HG03520 (cell line): Measurements from ENCODE around the gene LIME1.

Experiments used
- ATAC-seq: cut with Tn5 transposase; IDR thresholded peaks from one replicate; pipeline ENCODE4 v1.9.1; 2021; ENCODE audit warnings: mild to moderate bottlenecking, moderate library complexity; ENCODE audit not compliant: unreplicated experiment

Gene LIME1

DNA sequence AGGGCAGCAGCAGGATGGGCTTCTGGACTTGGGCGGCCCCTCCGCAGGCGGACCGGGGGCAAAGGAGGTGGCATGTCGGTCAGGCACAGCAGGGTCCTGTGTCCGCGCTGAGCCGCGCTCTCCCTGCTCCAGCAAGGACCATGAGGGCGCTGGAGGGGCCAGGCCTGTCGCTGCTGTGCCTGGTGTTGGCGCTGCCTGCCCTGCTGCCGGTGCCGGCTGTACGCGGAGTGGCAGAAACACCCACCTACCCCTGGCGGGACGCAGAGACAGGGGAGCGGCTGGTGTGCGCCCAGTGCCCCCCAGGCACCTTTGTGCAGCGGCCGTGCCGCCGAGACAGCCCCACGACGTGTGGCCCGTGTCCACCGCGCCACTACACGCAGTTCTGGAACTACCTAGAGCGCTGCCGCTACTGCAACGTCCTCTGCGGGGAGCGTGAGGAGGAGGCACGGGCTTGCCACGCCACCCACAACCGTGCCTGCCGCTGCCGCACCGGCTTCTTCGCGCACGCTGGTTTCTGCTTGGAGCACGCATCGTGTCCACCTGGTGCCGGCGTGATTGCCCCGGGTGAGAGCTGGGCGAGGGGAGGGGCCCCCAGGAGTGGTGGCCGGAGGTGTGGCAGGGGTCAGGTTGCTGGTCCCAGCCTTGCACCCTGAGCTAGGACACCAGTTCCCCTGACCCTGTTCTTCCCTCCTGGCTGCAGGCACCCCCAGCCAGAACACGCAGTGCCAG lies 39.7 kb upstream of the LIME1 start, which contains the start of gene TNFRSF6B:
Gene TNFRSF6B (plus strand): TSS at position 25 of the 729 bp plus-strand sequence. CDS start 116 bp downstream, at position 141.
- no peak for ATAC-seq

DNA sequence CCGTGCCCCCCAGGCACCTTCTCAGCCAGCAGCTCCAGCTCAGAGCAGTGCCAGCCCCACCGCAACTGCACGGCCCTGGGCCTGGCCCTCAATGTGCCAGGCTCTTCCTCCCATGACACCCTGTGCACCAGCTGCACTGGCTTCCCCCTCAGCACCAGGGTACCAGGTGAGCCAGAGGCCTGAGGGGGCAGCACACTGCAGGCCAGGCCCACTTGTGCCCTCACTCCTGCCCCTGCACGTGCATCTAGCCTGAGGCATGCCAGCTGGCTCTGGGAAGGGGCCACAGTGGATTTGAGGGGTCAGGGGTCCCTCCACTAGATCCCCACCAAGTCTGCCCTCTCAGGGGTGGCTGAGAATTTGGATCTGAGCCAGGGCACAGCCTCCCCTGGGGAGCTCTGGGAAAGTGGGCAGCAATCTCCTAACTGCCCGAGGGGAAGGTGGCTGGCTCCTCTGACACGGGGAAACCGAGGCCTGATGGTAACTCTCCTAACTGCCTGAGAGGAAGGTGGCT lies 39.1 kb upstream of the LIME1 start:
- no peak for ATAC-seq

DNA sequence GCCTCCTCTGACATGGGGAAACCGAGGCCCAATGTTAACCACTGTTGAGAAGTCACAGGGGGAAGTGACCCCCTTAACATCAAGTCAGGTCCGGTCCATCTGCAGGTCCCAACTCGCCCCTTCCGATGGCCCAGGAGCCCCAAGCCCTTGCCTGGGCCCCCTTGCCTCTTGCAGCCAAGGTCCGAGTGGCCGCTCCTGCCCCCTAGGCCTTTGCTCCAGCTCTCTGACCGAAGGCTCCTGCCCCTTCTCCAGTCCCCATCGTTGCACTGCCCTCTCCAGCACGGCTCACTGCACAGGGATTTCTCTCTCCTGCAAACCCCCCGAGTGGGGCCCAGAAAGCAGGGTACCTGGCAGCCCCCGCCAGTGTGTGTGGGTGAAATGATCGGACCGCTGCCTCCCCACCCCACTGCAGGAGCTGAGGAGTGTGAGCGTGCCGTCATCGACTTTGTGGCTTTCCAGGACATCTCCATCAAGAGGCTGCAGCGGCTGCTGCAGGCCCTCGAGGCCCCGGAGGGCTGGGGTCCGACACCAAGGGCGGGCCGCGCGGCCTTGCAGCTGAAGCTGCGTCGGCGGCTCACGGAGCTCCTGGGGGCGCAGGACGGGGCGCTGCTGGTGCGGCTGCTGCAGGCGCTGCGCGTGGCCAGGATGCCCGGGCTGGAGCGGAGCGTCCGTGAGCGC lies 38.5 kb upstream of the LIME1 start:
- ATAC-seq, result no peak

DNA sequence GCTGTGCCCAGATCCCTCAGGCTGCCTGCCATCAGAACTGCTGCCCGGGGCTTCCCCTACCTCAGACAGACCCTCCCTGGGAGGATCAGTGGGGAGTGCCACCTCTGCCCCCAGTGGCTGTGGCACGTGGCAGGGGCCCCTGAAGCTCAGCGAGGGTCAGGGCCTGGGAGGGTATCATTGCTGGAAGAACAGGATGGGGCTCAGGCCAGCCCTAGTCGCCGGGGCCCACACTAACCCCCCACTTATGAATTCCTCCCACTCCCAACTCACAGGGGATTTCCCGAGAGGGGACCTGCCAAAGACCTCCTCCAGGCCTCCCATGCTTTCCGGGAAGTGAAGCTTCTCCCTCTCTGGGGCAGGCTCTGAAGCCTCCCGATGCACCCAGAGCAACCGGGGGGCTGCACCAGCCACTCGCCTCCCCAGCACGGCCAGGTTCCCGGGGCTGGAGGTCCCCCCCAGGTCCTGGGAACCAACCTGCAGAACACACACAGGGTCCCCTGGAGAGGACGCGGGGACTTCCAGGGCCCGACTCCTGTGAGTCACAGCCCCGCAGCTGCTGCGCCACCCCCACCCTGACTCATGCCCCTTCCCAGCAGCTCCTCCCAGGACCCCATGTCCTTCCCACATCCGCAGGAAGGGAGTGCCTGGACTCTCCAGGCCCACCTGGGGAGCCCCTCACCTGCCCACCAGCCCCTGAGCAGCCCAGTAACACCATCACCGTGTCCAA lies 37.6 kb upstream of the LIME1 start:
- ATAC-seq, result no peak

DNA sequence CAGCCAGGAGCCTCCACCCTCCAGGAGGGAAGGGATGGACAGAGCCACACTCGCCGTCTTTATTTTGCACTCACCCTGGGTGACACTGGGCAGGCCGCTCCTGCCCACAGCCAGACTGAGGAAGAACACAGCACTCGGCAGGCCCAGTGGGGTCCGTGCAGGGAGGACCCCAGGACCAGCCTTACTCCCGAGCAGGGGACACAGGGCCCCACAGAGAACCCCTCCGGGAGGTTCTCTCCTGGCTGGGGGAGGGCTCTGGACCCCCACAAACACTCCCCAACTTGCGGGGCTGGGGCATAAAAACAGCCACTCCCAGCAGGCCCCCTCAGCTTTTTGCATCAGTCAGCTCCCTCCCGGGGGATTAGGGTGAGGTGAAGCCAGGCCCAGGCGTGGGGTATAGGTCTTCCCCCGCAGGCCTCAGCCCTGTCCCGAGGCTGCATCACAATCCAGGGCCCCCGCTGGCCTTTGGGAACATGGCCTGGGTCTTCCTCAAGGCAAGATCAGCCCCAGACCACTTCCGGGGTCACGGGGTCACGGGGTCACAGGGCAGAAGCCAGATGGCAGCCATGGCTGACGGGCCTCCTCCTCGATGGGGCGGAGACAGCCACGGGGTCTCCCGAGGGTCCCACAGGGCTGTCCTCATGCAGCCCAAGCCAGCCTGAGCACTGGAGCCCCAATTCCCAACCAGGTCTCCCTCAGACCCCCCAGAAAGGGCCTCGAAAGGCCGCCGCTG lies 36.8 kb upstream of the LIME1 start:
- ATAC-seq, result no peak

DNA sequence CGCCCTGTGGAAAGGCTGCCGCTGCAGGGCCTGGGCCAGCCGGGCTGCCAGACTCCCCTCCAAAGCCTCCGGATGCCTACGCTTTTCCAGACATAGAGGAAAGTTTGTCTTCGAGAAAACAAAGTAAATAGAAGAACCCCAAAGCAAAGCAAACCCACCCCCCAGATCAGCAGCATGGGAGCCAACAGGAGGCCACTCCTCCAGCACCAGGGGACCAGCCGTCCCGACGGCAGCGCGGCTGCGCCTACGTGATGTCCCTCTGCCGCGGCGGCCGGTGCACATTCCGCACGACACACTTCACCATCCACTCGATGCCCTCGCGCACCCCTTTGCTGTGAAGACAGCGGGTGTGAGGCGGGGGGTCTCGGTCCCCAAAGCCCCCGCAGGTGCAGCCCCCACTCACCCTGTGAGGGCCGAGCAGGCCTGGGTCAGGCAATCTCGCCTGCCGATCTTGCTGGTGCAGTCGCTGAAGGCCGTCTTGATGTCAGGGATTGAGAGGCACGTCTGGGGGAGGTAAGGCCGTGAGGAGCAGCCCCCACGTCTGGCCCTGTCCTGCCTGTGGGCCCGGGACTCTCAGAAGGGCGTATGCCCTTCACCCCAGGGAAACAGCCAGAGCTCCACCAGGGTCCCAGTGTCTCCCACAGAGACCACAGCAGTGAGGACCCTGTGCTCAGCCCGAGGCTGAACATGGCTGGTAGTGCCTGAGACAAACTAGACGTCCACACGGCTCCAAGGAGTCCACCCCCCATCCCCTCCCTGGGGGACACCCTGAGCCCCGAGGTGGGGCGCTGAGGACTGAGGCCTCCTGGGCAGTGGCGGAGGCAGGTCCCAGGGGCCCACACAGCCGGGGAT lies 36.0 kb upstream of the LIME1 start:
- no peak for ATAC-seq

DNA sequence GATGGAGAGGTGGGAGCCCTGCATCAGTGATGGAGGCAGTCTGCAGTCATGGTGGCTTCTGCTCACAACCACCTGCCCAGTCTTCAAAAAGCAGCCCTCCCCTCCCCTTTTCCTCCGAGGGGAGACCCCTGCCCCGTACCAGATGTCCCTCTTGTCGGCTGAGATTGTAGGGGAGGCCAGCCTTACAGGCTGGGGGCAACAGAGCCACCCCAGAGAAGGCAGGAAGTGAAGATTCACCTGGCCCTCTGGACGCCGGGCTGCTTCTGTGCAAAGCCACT lies 35.5 kb upstream of the LIME1 start:
- ATAC-seq, result no peak

DNA sequence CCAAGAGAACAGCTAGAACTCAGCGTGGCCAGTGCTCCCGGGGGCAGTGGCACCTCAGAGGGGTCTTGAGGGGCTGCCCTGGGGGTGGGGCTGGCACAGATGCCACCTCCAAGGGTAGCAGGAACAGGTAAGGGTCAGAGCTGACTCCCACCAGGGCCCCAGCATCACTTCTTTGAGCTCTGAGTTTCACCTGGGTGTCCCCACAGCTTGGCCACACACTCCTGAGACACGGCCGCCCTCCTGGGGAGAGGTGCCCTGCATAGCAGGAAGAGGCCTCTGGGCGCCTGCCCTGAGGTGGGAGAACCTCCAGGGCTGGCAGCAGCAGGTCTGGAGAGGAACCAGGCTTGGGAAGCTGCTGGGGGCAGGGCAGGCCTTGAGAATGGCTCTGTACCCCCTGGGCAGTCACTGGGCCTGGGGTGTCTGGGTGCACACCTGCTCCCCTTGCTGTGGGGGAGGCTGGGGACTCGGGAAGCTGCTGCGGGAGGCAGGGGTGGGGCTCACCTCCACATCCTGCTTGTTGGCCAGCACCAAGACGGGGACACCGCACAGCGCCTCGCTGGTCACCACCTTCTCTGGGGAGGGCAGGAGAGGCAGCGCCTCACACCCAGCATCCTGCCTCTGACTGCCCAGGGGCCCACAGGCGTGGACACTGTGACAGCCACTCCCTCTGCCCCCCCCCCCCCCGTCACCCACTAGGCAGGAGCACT lies 35.0 kb upstream of the LIME1 start:
- no peak for ATAC-seq

DNA sequence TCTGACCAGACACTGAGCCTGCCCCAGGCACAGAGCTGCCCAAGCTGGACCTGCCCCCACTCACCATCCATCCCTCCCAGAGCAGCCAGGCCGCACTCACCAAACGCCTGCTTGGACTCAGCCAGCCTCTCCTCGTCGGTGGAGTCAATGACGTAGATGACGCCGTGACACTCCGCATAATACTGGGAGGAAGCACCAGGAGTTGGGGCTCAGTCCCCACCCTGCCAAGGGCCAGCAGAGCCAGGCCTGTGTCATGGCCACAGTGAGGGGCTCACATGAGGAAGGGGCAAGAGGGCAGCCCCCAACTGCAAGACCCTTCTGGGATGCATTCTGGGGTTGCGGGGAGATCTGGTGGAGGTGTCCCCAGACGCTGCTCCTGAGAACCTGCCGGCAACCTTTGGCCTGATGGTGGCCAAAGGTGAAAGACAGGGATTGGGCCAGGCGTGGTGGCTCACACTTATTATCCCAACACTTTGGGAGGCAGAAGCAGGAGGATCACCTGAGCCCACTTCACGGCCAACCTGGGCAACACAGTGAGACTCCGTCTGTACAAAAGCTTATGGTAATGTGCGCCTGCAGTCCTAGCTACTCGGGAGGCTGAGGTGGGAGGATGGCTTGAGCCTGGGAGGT lies 34.3 kb upstream of the LIME1 start:
- no peak for ATAC-seq

DNA sequence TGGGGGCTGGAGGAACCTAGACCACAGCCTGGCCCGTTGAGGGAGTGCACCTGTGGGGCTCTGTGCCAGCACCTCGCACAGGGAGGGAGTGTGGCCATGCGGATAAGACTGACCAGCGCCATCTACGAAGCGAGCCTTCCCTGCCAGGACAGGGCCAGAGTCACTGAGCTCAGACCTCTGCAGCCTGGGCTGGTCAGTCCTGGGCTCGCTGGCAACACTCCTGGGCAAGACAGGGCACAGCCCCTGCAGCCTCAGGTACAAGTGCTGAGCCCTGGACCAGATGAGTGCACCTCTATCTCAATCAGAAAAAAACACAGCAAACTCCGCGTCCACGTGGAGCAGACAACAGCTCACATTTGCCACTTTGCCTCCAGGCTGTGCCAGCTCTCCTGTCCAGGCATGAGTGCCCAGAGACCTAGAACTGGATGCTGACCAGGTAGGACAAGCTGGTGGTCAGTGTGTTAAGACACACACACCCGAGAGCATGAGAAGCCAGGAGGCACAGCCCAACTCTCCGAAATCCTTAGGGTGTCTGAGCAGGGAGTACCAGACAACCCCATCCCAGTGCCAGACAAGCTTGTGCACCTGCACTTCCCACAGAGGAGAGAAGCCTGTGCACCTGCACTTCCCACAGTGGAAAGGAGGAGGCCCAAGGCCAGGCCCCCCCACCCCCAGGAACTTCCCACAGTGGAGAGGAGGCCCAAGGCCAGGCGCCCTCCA lies 33.6 kb upstream of the LIME1 start:
- ATAC-seq, result no peak

DNA sequence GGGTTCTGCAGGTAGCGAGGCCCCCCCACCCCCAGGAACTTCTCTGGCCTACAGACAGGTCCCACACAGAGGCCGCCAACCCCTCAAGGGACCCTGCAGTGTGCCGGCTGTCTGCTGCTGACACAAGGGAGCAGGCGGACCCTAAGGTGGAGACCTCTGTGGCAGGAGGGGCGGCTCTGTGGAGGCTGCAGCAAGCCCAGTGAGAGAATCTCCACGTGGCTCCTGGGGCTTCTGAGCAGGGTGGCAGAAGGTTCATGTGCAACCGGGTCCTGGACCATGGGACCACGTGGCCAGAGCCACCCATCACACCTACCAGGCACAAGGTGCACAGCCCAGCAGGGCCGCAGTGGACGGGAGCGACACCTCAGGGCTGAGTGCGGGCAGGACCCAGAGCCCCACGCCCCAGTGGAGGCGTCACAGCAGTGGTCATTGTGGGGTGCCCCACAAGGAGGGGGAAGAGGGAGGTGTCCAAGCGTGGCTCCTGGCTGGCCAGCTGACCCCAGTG lies 32.9 kb upstream of the LIME1 start:
- no peak for ATAC-seq

DNA sequence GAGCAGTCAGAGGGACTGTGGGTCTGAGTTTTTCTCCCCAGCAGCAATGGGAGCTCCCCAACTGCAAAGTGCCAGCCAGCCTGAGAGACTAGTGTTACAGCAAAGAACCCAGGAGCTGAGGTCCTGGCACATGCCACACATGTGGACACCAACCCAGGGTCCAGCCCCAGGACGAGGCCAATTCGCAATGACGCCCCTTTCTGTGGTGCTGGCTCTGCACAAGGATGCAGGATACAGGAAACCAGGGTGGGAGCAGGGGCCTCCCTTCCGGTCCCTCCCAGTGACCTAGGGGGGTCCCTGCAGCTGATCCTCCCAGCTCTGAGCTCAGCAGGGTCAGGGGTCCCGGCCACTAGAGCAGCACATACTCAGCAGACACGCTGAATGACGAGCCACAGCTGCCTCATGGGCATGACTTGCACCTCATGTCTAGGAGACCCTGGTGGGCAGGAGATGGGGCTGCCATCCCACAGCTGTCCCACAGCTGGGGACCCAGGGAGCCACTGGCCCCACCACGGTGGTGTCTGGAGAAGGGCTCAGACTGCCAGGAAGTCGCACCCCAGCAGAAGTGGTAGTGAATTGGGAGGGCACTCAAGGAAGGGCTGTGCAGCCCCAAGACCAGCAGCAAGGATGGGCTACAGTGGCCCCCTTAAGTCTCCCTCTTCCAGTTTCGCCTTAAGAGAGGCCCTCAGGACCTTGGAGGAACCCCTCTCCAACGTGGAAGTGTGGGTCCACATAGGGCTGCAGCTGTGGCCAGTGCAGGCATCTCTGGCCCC lies 32.3 kb upstream of the LIME1 start:
- no peak for ATAC-seq

DNA sequence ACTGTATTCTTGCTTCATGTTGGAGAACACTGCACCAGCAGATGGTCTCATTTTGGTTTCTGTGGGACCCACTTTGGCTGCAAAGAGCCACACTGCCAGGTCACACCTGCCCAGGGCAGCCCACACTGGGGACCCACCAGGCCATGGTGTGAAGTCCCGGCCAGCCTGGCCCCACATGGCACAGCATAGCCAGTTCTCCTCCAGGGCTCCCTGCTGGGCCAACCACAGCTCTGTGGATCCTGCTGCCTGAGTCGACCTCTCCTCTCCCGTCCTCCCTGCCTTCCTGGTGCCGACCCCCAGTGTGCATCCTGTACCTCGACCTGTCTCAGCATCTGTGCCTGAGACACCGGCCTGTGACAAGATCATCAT lies 31.7 kb upstream of the LIME1 start:
- no peak for ATAC-seq

DNA sequence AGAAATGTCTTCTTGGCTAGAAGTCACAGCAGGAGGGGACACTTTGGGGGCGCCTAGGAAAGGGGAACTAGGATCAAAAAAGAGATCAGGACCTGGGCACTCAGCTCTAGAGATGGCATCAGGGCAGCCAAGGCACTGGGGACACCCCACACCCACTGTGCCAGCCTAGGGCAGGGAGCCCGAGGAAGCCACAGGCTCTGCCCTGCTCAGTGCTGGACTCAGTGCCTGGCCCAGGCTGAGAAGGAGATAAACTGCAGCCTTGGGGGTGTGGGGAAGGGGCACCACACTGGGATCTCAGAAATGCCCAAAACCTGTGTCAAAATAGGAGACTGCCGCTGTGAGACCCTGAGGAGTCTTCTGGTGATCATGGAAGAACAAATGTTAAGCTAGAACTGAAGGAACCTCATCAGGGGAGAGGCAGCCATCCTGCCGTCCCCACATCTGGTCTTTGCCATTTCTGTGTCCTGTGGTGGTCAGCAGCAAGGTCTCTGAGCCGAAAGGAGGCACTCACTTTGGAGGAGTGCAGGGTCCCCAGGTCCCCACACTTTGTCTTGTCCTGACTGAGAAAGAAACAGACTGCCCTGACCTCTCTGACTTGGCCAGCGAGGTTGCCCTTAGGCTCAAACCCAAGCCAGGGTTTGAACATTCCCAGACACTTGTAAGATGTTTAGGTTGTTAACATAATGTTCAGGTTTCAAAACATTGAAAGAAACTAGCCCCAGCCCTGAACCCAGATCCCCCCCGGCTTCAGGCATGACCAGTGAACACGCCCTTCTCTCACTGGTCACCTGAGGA lies 31.0 kb upstream of the LIME1 start:
- no peak for ATAC-seq

DNA sequence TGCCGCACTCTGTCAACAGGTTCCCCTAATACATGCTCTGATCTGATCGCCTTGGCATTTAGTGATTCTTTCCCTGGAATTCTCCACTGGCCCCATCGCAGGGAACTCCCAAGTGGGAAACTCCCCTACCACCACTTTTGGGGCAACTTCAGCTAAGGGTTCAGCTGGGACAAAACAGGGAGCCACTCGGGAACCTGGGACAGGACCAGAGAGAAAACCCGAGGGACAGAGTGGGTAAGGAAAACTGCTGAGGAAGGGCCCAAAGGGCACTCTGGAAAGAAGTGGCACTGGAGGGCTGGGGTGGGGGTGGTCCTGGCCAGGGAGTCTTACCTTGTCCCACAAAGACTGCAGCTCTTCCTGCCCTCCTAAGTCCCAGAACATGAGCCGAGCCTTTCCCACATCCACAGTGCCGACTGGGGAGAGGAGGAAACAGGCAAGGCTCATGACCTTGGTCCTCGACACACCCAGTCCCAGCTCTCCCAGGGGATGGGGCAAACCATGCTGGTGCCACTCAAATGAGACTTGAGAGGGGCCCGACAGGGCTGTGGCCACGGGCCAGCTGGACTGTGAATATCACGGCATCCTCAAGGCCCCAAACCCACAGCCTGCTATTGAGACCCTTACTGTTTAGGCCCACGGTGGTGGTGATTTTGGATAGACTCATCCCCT lies 30.3 kb upstream of the LIME1 start:
- no peak for ATAC-seq

DNA sequence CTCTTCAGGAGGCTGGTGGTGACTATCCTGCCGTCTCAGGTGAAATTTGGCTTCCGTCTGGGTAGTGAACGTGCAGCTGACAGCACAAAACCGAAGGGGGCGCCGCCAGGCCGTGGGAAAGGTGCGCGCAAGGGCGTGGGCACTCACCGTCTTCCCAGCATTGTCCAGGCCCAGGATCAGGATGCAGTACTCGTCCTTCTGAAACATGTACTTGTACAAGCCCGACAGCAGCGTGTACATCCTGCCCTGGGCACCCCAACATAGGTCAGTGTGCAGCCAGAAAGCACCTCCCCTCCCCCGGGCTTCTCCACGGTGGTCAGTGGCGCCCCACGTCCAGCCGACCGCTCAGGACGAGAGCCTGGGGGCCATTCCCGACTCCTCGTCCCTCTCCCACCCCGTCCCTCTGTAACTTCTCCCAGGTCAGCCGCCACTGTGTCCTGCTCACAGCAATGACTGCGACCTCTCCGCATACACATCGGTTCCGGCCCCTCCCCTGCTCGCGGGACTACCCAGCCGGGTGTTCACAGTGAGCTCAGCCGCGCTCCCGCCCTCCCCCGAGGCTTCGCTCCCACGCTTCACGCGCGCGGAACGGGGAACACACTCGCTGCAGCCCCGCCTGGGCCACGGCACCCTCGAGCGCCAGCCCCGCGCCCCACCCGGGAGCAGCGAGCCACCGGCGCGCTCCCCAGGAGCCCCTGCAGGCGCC lies 29.5 kb upstream of the LIME1 start:
- ATAC-seq, result peak; percentile 5
